Tibial nerve (tissue), 4 donors: Measurements from ENCODE around the gene GFRA4. TPM values are rescaled to one million over a fixed set of nuclear protein-coding genes. Genes with fewer than 3 reads are reported as not detected.

ENCODE experiments used
- DNase-seq, 2 donors: peaks; one replicate each; pipeline ENCODE4 v3.0.0-alpha.2; 2019; ENCODE audit warnings: low spot score in 2 of 2
- H3K27ac ChIP-seq, 4 donors: fragments of 200-600 bp; sonication (generic) in 3 of 4; one replicate each; pipeline ENCODE4 v1.5.1; 2017 to 2019; ENCODE audit warnings: mild to moderate bottlenecking in 1 of 4
- H3K27me3 ChIP-seq, 2 donors: fragments of 200-600 bp; sonication (generic) in 1 of 2; one replicate each; pipeline versions ENCODE4 v1.5.1 to v1.6.0; 2017 to 2019
- H3K36me3 ChIP-seq, 3 donors: fragments of 200-600 bp; sonication (generic); one replicate each; pipeline ENCODE4 v1.5.1; 2018 to 2019
- H3K4me1 ChIP-seq, 4 donors: fragments of 200-600 bp; sonication (generic) in 3 of 4; one replicate each; pipeline ENCODE4 v1.5.1; 2017 to 2019
- H3K4me3 ChIP-seq, 4 donors: fragments of 200-600 bp; sonication (generic) in 3 of 4; one replicate each; pipeline ENCODE4 v1.5.1; 2017 to 2019; ENCODE audit warnings: mild to moderate bottlenecking in 1 of 4, moderate library complexity in 1 of 4
- H3K9me3 ChIP-seq, 4 donors: fragments of 200-600 bp; sonication (generic) in 3 of 4; one replicate each; pipeline ENCODE4 v1.5.1; 2017 to 2019
- EP300 ChIP-seq, 2 donors: sonication (generic); formaldehyde crosslinking; IDR thresholded peaks; one replicate each; pipeline ENCODE4 v1.6.1; 2017; ENCODE audit warnings: antibody characterized with exemption in 2 of 2, mild to moderate bottlenecking in 1 of 2
- POLR2A ChIP-seq, 2 donors: fragments of 450-650 bp; IDR thresholded peaks; one replicate each; pipeline ENCODE4 v1.6.1; 2017; ENCODE audit warnings: antibody characterized with exemption in 2 of 2, mild to moderate bottlenecking in 2 of 2, moderate library complexity in 2 of 2
- WGBS, 2 donors: methylation state at CpG; one replicate each; pipeline ENCODE4 v1.1.5; 2018; 5-methylcytosine and 5-hydroxymethylcytosine counted together
- total RNA-seq, 4 donors: library from RNA; depleted of rRNA; stranded (reverse); fragments of >200 nt; gene quantifications; one replicate each; pipeline ENCODE4 v1.1.0, GENCODE V29; 2016
- TF ChIP-seq, protein P1 (sequence below), 5 experiments: fragments of 200-600 bp in 3 of 5; fragments of 450-650 bp in 2 of 5; sonication (generic) in 3 of 5; IDR thresholded peaks; one replicate each; pipeline ENCODE4 v1.5.1; 2016 to 2019; ENCODE audit warnings: antibody characterized with exemption in 5 of 5, mild to moderate bottlenecking in 3 of 5, moderate library complexity in 2 of 5

Gene GFRA4
- total RNA-seq, 4 donors from 2014 or later: not detected

DNA sequence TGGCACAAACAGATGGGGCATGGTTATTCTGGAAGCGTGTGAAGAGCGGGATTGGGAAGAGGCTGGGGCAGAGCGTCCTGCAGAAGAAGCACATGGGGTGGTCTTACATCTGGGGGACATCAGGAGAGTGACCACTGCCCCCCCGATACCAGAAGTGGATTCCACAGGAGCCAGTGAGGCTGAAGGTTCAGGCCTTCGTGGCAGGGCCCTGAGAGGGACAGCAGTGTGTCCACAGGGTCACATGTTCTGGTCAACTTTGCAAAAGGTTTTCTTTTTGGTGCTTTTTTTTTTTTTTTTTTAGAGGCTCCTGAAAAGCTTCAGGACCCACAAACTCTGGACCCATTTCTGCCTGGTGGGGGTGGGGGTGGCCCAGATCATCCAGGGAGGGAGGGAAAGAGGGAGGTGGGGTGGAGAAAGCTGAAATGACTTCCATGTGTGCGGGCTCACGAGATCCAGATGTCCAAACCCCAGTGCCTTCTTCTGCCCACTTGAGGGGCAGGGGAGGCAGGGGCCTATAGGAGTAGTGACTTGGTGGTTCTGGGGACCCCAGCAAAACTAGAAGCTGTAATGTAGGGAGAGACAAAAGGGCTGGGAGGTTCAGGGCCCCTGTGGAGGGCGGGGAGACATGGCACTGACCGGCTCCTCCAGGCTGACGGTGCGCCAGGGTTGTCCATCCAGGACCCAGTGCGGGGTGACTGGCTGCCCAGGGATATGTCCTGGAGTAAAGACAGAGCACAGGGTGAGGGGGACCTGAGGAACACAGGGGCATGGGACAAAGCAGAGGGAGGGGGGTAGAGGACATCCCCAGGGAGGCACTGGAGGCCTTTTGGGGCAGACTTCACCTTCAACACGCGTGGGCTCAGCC is 15.9 kb upstream of the GFRA4 start:
- DNase-seq: peak in 1 of 2 donors; percentile 31
- peak overlapping the region; percentile 37 to 93 (median 72) for H3K27ac ChIP-seq
- 62 to 67% methylated on average over 14 of the region's 14 CpGs for WGBS, 2 donors
- H3K4me1 ChIP-seq: peaks cover 0 to 66% (median 31%) of the 10 kb centered on the region in 4 donors
- H3K4me3 ChIP-seq: peak overlapping the region in 1 of 4 donors; percentile 72
- TF ChIP-seq, protein P1, sequence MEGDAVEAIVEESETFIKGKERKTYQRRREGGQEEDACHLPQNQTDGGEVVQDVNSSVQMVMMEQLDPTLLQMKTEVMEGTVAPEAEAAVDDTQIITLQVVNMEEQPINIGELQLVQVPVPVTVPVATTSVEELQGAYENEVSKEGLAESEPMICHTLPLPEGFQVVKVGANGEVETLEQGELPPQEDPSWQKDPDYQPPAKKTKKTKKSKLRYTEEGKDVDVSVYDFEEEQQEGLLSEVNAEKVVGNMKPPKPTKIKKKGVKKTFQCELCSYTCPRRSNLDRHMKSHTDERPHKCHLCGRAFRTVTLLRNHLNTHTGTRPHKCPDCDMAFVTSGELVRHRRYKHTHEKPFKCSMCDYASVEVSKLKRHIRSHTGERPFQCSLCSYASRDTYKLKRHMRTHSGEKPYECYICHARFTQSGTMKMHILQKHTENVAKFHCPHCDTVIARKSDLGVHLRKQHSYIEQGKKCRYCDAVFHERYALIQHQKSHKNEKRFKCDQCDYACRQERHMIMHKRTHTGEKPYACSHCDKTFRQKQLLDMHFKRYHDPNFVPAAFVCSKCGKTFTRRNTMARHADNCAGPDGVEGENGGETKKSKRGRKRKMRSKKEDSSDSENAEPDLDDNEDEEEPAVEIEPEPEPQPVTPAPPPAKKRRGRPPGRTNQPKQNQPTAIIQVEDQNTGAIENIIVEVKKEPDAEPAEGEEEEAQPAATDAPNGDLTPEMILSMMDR (IDR thresholded peaks at IDR 0.05): no peak
- no peak for TF ChIP-seq POLR2A (IDR thresholded peaks at IDR 0.05)
- TF ChIP-seq EP300 (IDR thresholded peaks at IDR 0.05): no peak
- peaks cover 0 to 16% of the 10 kb centered on the region in 2 donors for H3K27me3 ChIP-seq
- no peaks in the 10 kb centered on the region for H3K9me3 ChIP-seq
- H3K36me3 ChIP-seq: peaks cover 0 to 19% (median 0%) of the 10 kb centered on the region in 3 donors

DNA sequence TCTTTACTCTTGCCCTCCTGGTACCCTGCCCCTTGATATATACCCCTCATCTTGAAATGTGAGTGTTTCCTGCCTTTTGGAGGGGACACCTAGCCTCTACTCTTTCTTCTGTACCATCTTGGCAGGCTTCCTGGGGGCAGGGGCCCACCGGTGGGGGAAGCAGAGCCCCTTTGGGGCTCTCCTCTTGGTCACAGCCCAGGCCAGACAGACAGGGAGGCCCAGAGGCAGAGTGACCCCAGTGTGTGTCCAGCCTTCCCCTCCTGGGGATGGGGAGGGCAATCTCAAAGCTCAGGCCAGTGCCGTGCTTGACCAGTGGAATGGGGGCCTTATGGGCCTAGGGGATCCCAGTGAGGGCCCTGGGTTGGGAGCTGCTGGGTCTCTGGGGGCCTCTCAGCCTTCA is 15.0 kb upstream of the GFRA4 start:
- H3K36me3 ChIP-seq: peaks cover 0 to 28% (median 0%) of the 10 kb centered on the region in 3 donors
- no peaks in the 10 kb centered on the region for H3K9me3 ChIP-seq
- 15 to 22% methylated on average over 2 of the region's 2 CpGs for WGBS, 2 donors
- H3K4me1 ChIP-seq: peaks cover 0 to 66% (median 31%) of the 10 kb centered on the region in 4 donors
- peaks cover 0 to 16% of the 10 kb centered on the region in 2 donors for H3K27me3 ChIP-seq
- TF ChIP-seq, protein P1 (IDR thresholded peaks at IDR 0.05): no peak
- H3K27ac ChIP-seq: peak overlapping the region; percentile 3 to 93 (median 67)
- DNase-seq: no peak
- H3K4me3 ChIP-seq: no peak overlapping the region

DNA sequence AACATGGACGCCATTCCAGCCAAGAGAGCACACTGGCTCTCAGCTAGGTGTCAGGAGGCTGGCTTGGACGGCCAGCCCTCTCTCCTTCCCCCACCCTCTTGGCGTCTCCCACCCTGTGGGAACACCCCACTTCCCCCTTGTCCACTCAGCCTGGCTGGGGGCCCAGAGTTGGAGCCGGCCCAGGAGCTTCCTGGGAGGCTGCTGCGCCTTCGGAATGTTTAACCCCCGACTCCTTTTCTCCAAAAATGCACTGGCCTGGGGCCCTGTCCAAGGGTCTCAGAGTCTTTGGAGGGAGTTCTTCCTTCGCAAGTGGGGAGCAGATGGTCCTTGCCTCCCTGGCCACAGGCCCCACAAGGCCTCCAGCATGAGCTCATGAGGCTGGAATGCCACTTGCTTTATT is 14.5 kb upstream of the GFRA4 start:
- Histone ChIP-seq H3K27ac (peak overlapping the region; percentile 38 to 93 (median 67)), H3K9me3 (no peaks in the 10 kb centered on the region), H3K4me3 (no peak overlapping the region), H3K36me3 (peaks cover 0 to 31% (median 0%) of the 10 kb centered on the region in 3 donors), H3K4me1 (peaks cover 0 to 66% (median 31%) of the 10 kb centered on the region in 4 donors), H3K27me3 (peaks cover 0 to 21% of the 10 kb centered on the region in 2 donors)
- no peak for DNase-seq
- no peak for TF ChIP-seq EP300 (IDR thresholded peaks at IDR 0.05)
- no peak for TF ChIP-seq POLR2A (IDR thresholded peaks at IDR 0.05)
- TF ChIP-seq, protein P1 (IDR thresholded peaks at IDR 0.05): no peak
- WGBS, 2 donors: 18 to 21% methylated on average over 8 of the region's 8 CpGs

DNA sequence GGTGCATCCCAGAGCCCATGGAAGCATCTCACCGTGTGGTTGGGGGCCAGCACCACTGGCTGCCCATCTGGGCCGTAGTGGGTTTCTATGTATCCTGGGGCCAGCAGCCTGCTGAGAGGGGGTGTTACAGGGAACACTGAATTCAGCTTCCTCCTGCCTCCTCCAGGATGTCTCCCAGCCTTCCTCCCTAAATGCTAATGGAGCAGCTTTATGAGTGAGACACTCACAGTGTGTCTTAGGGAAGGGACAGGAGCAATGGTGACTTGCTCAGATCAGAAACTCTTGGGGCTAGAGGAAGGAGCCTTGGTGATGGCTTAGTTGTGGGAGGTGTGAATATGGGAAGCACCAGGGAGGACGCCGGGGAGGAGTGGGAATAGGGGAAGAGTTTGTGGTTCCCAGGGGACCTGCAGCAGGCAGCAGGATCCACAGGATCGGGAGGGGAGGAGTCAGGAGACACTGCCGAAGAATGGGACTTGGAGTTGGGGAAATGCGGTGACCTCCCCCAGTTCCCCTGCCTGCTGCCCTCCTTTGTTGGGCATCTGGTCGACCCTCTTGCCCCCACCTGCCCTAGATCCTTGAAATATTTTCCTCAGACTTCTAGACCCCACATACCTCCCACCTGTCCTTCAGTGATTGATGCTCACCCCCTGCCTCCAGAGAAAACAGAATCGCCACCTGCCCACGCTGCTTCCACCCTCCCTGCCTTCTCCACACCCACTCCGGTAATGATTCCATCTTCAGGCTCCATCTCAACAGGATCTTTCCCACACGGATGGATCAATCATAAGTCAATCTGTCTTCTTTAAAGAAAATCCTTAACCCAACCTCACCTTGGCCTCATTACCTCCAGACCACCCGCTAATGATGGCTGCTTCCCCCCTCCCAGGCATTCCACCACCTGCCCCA is 12.0 kb upstream of the GFRA4 start:
- H3K36me3 ChIP-seq: peaks cover 0 to 54% (median 0%) of the 10 kb centered on the region in 3 donors
- peaks cover 0 to 42% (median 22%) of the 10 kb centered on the region in 4 donors for H3K4me1 ChIP-seq
- no peak for TF ChIP-seq POLR2A (IDR thresholded peaks at IDR 0.05)
- TF ChIP-seq EP300 (IDR thresholded peaks at IDR 0.05): no peak
- TF ChIP-seq, protein P1 (IDR thresholded peaks at IDR 0.05): no peak
- H3K27me3 ChIP-seq: peaks cover 0 to 21% of the 10 kb centered on the region in 2 donors
- WGBS, 2 donors: 61 to 66% methylated on average over 13 of the region's 13 CpGs
- no peak for DNase-seq
- H3K27ac ChIP-seq: no peak overlapping the region
- no peak overlapping the region for H3K4me3 ChIP-seq
- no peaks in the 10 kb centered on the region for H3K9me3 ChIP-seq
